ENCODE results near the gene RIMKLB. TPM values are rescaled to one million over a fixed set of nuclear protein-coding genes. Genes with fewer than 3 reads are reported as not detected.

Gene RIMKLB
- total RNA-seq, 1 experiment from 2014 or later = 34.4 TPM

- Mint-ChIP-seq H3K9me3 (ENCODE audit: unreplicated experiment) (no peaks in the 10 kb centered on the region), H3K4me1 (ENCODE audit: insufficient read depth, unreplicated experiment) (peaks cover 13% of the 10 kb centered on the region), H3K36me3 (ENCODE audit: insufficient read depth, unreplicated experiment) (no peaks in the 10 kb centered on the region), H3K27me3 (ENCODE audit: insufficient read depth, unreplicated experiment) (no peaks in the 10 kb centered on the region), H3K27ac (ENCODE audit: low read depth, unreplicated experiment) (peak overlapping the region; percentile 46), H3K4me3 (ENCODE audit: unreplicated experiment) (peak overlapping the region; percentile 93)
- TSS peak; percentile 29 for BruUV-seq (replicated peaks)
- DNase-seq (ENCODE audit: unreplicated experiment) = no peak
- ChIA-PET CTCF (no interaction called here), POLR2A (interaction anchor here (0.7 to 1.9 kb wide), 2 partner anchors 11 to 665 kb away, joined by 3 to 12 read pairs; no protein-coding TSS in a partner anchor)
- intact Hi-C loops (cut with micrococcal nuclease) = loop anchor here (5.0 kb wide), 1 partner anchor 248 kb away; the partner anchor contains the start of gene M6PR
- no peak for TF ChIP-seq CTCF (IDR thresholded peaks at IDR 0.05; ENCODE audit: unreplicated experiment)
These were observed 1.1 kb downstream of the RIMKLB start for GRCh38 chr12:8698879-8699278.

GRCh38 chr12:8699714-8700113 is 1.9 kb downstream of the RIMKLB start:
- intact Hi-C loops (cut with micrococcal nuclease) = loop anchor here (5.0 kb wide), 1 partner anchor 248 kb away; the partner anchor contains the start of gene M6PR
- BruUV-seq (replicated peaks) = no TSS peak
- Mint-ChIP-seq H3K36me3 (ENCODE audit: insufficient read depth, unreplicated experiment) (no peaks in the 10 kb centered on the region), H3K4me3 (ENCODE audit: unreplicated experiment) (peak overlapping the region; percentile 66), H3K4me1 (ENCODE audit: insufficient read depth, unreplicated experiment) (peaks cover 13% of the 10 kb centered on the region), H3K27ac (ENCODE audit: low read depth, unreplicated experiment) (peak overlapping the region; percentile 77), H3K9me3 (ENCODE audit: unreplicated experiment) (no peaks in the 10 kb centered on the region), H3K27me3 (ENCODE audit: insufficient read depth, unreplicated experiment) (no peaks in the 10 kb centered on the region)
- ChIA-PET CTCF (interaction anchor here (0.8 to 1.4 kb wide), 2 partner anchors 39 to 191 kb away, joined by 3 to 5 read pairs; no protein-coding TSS in a partner anchor), POLR2A (no interaction called here)
- DNase-seq (ENCODE audit: unreplicated experiment) = no peak
- TF ChIP-seq CTCF (IDR thresholded peaks at IDR 0.05; ENCODE audit: unreplicated experiment) = no peak

- Mint-ChIP-seq H3K36me3 (ENCODE audit: insufficient read depth, unreplicated experiment) (no peaks in the 10 kb centered on the region), H3K9me3 (ENCODE audit: unreplicated experiment) (no peaks in the 10 kb centered on the region), H3K27ac (ENCODE audit: low read depth, unreplicated experiment) (no peak overlapping the region), H3K4me3 (ENCODE audit: unreplicated experiment) (no peak overlapping the region), H3K27me3 (ENCODE audit: insufficient read depth, unreplicated experiment) (no peaks in the 10 kb centered on the region), H3K4me1 (ENCODE audit: insufficient read depth, unreplicated experiment) (peaks cover 13% of the 10 kb centered on the region)
- CTCF ChIA-PET = interaction anchor here (0.6 to 3.1 kb wide), 14 partner anchors 19 to 1512 kb away, joined by 3 to 14 read pairs (median 4); no protein-coding TSS in a partner anchor
- no TSS peak for BruUV-seq (replicated peaks)
- intact Hi-C loops (cut with micrococcal nuclease) = no loop called here
- no peak for TF ChIP-seq CTCF (IDR thresholded peaks at IDR 0.05; ENCODE audit: unreplicated experiment)
- DNase-seq (ENCODE audit: unreplicated experiment) = no peak
- POLR2A ChIA-PET = interaction anchor here (0.6 to 2.7 kb wide), 4 partner anchors 9 to 248 kb away, joined by 3 to 9 read pairs (median 4); partner anchors contain the start of gene M6PR
These were observed 3.4 kb downstream of the RIMKLB start for GRCh38 chr12:8701046-8701660.

GRCh38 chr12:8702159-8702558 is 4.4 kb downstream of the RIMKLB start:
- no peak overlapping the region for H3K27ac Mint-ChIP-seq (ENCODE audit: low read depth, unreplicated experiment)
- peaks cover 13% of the 10 kb centered on the region for H3K4me1 Mint-ChIP-seq (ENCODE audit: insufficient read depth, unreplicated experiment)
- intact Hi-C loops (cut with micrococcal nuclease) = no loop called here
- no peak for TF ChIP-seq CTCF (IDR thresholded peaks at IDR 0.05; ENCODE audit: unreplicated experiment)
- DNase-seq (ENCODE audit: unreplicated experiment) = no peak
- ChIA-PET POLR2A (interaction anchor here (0.6 to 2.7 kb wide), 5 partner anchors 10 to 248 kb away, joined by 3 to 9 read pairs (median 3); no protein-coding TSS in a partner anchor), CTCF (interaction anchor here (0.6 to 3.1 kb wide), 11 partner anchors 14 to 1513 kb away, joined by 3 to 14 read pairs (median 3); partner anchors contain the start of gene M6PR)
- no peaks in the 10 kb centered on the region for H3K36me3 Mint-ChIP-seq (ENCODE audit: insufficient read depth, unreplicated experiment)
- H3K9me3 Mint-ChIP-seq (ENCODE audit: unreplicated experiment) = no peaks in the 10 kb centered on the region
- no TSS peak for BruUV-seq (replicated peaks)
- no peak overlapping the region for H3K4me3 Mint-ChIP-seq (ENCODE audit: unreplicated experiment)
- no peaks in the 10 kb centered on the region for H3K27me3 Mint-ChIP-seq (ENCODE audit: insufficient read depth, unreplicated experiment)

Data from MCF 10A (cell line).